ENCODE results near the gene THRB. TPM values are rescaled to one million over a fixed set of nuclear protein-coding genes. Genes with fewer than 3 reads are reported as not detected.

THRB gene
- total RNA-seq, 6 donors from 2014 or later = 5.5 to 15.2 (median 12.0) TPM

DNA sequence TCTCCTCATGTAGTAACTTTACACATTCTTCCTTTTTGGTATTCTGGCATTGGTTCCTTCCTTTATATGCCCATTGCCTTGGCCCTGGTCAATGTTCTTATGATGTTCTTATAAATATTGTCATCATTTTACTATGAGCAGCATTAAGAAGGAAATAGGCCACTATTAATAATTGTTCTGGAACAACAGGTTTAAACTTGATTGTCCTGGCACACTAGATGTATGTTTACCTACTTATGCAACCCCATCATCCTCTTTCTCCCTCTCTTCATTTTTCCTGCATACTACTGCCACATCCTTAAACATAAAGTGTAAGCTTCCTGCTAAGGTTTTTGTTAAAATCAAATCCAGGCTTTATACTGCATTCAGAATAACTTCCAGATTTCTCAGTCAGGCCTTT is 114.7 kb downstream of the THRB start:
- no peak for TF ChIP-seq EP300 (IDR thresholded peaks at IDR 0.05)
- TF ChIP-seq CTCF (IDR thresholded peaks at IDR 0.05) = no peak
- no peak for TF ChIP-seq POLR2AphosphoS5 (IDR thresholded peaks at IDR 0.05)
- TF ChIP-seq POLR2A (IDR thresholded peaks at IDR 0.05) = no peak
- Histone ChIP-seq H3K27ac (no peak overlapping the region), H3K36me3 (no peaks in the 10 kb centered on the region), H3K9me3 (no peaks in the 10 kb centered on the region), H3K4me3 (no peak overlapping the region), H3K4me1 (peaks cover 0 to 17% (median 4%) of the 10 kb centered on the region in 4 donors), H3K27me3 (no peaks in the 10 kb centered on the region)
- DNase-seq (no peak), ATAC-seq (ENCODE audit: low FRiP score in 2 of 2) (no peak)

DNA sequence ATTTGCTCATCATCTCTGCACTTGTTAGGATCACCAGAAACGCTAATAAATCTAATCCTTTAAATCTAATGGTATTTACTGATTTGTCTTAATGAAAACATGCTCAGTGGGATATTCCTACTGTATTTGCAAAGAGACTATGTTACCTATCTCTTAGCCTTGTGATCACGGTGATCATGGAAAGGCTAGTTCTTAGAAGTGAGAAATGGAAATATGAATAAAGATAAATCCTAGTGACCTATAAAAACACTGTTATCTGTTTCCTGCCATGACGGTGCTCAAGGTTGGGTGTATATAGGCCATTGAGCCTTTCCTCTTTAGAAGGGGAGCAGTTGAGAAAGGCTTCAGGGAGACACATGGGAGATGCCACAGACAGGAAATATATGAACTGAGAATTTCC is 116.3 kb downstream of the THRB start:
- no peak for ATAC-seq (ENCODE audit: low FRiP score in 2 of 2)
- no peaks in the 10 kb centered on the region for H3K27me3 ChIP-seq
- no peaks in the 10 kb centered on the region for H3K9me3 ChIP-seq
- no peak for DNase-seq
- no peak for TF ChIP-seq POLR2AphosphoS5 (IDR thresholded peaks at IDR 0.05)
- no peak for TF ChIP-seq EP300 (IDR thresholded peaks at IDR 0.05)
- no peak for TF ChIP-seq POLR2A (IDR thresholded peaks at IDR 0.05)
- TF ChIP-seq CTCF (IDR thresholded peaks at IDR 0.05) = no peak
- H3K27ac ChIP-seq = no peak overlapping the region
- 76 to 81% methylated on average over 3 of the region's 3 CpGs for WGBS, 2 donors
- H3K4me3 ChIP-seq = no peak overlapping the region
- no peaks in the 10 kb centered on the region for H3K36me3 ChIP-seq
- peaks cover 0 to 17% (median 4%) of the 10 kb centered on the region in 4 donors for H3K4me1 ChIP-seq

DNA sequence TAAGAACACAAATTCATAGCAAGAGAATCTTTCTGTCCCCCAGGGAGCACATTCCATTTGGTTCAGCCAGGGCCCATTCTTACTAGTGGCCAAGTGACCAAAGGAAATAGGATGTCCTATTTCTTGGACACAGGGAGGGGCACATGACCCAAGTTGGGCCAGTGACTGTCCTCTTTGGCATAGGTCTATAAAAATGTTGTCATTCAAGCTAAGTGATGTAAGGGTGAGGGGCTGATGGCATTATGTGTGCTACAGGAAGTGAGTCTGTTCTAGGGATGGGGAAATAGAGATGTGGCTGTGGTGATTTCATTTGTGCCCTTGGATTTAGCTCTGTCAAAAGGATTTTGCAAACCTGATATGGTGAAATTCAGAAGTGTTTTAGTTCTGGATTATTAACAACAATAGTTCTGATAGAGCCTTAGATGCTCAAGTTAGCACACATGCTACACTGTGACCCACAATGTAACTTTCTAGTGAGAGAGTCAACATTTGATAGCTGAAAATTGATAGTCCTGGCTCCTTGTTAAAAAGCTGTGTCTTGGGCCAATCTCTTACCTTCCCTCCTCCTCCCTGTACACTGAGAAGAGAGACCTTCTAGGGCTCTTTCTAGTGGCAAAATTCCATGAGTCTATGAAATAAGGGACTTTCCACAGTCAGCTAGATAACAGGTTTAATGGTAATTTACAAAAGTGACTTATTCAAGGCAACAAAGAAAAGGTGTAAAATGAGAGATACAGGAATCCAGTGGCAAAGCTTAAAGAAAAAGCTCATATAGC is 117.2 kb downstream of the THRB start:
- no peak overlapping the region for H3K27ac ChIP-seq
- H3K36me3 ChIP-seq = no peaks in the 10 kb centered on the region
- ATAC-seq (ENCODE audit: low FRiP score in 2 of 2) (peak in 1 of 2 donors; percentile 8), DNase-seq (no peak)
- no peaks in the 10 kb centered on the region for H3K27me3 ChIP-seq
- no peak overlapping the region for H3K4me3 ChIP-seq
- H3K4me1 ChIP-seq = peaks cover 0 to 17% (median 4%) of the 10 kb centered on the region in 4 donors
- H3K9me3 ChIP-seq = no peaks in the 10 kb centered on the region
- no peak for TF ChIP-seq CTCF (IDR thresholded peaks at IDR 0.05)
- TF ChIP-seq POLR2AphosphoS5 (IDR thresholded peaks at IDR 0.05) = peak in 1 of 2 donors; percentile 40

DNA sequence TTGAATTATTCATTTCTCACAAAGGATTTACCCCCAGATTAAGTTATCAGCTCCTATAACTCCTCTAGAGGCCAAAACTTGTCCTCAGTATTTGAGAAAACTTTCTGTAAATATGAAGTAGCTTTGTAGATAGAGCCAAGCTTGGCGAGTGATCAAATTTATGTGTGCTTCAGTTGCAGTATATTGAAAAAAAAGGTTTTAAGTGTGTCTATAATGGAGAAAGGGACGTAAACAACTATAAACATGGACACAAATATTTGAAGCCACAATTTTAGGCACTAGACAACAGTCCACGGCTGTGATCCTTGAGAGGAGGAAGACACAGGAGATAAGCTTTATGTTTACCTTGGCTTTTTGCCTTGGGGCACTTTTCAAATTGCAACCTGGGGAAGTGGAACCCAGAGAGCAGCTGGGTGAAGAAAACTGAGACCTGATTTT is 118.7 kb downstream of the THRB start:
- no peak for ATAC-seq (ENCODE audit: low FRiP score in 2 of 2)
- DNase-seq = no peak
- H3K4me1 ChIP-seq = peaks cover 0 to 17% (median 4%) of the 10 kb centered on the region in 4 donors

More for the DNA sequence above, 118.7 kb downstream of the THRB start:
- Histone ChIP-seq H3K4me3 (no peak overlapping the region), H3K36me3 (no peaks in the 10 kb centered on the region), H3K9me3 (no peaks in the 10 kb centered on the region), H3K27me3 (no peaks in the 10 kb centered on the region), H3K27ac (no peak overlapping the region)
- WGBS, 2 donors = 39 to 47% methylated on average over 3 of the region's 3 CpGs
- TF ChIP-seq EP300 (IDR thresholded peaks at IDR 0.05) = no peak
- no peak for TF ChIP-seq POLR2A (IDR thresholded peaks at IDR 0.05)
- TF ChIP-seq CTCF (IDR thresholded peaks at IDR 0.05) = no peak
- TF ChIP-seq POLR2AphosphoS5 (IDR thresholded peaks at IDR 0.05) = no peak

All from upper lobe of left lung (tissue), 6 donors.